Stimulated activated CD4-positive, alpha-beta T cell treated with anti-CD3 and anti-CD28 coated beads, Interleukin-15, amount 100 ng/mL, for 24 hours (primary cell): Measurements from ENCODE around the gene SLC5A11.
A peak's percentile ranks its signal among the peaks of the same experiment; 100 is the strongest.
"Not testable (repeated sequence)": the region's sequence is repeated elsewhere in the genome, so short reads cannot be mapped to it uniquely, and the experiment has no call there.

ENCODE experiments used
- DNase-seq: peaks from one replicate; pipeline ENCODE4 v3.0.0-alpha.2; 2020

SLC5A11 gene

DNA sequence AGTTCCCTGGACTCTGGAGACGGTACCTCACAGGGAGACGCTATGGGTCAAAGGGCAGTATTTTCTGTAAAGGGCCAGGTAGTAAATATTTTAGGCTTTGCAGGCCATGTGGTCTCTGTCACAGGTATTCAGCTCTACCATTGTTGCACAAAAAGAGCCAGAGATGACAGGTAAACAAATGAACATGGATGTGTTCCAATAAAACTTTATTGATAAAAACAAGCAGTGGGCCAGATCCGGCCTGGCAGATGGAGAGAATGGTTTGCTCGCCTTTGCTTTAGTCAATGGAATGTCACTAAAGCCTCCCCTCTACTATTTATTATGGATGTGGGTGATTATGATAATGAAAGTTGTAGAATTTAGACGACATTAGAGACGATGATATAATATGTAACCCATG, 8.9 kb upstream of the SLC5A11 start:
- DNase-seq, result no peak

- no peak for DNase-seq
Measured at GRCh38 chr16:24837969-24838368, 7.8 kb upstream of the SLC5A11 start.

DNA sequence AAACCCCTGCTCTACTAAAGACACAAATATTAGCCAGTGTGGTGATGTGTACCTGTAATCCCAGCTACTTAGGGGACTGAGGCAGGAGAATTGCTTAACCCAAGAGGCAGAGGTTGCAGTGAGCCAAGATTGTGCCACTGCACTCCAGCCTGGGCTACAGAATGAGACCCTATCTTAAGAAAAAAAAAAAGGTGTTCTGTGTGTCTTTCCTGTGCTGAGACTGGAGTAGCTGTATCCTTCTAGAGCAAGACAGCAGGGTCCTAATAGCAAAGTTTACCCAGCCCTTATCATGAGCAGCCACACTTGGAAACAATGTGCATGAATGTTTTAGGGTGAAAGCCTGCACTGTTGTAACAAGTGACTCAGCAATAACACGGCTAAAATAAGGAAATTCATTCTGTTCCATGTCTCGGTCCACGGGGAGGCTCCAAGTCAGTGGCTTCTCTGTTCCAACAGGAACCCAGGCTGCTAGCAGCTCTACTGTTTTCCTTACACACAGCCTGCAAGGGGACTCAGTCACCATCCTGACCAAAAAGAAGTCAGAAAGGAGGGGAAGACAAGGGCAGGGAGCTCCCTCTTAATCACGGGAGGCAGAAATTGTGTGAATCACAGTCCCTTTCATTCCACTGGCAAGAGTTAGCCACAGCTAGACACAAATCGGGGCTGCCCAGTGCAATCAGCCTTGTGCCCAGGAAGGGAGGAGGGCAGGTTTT, 7.1 kb upstream of the SLC5A11 start:
- DNase-seq, result no peak

DNA sequence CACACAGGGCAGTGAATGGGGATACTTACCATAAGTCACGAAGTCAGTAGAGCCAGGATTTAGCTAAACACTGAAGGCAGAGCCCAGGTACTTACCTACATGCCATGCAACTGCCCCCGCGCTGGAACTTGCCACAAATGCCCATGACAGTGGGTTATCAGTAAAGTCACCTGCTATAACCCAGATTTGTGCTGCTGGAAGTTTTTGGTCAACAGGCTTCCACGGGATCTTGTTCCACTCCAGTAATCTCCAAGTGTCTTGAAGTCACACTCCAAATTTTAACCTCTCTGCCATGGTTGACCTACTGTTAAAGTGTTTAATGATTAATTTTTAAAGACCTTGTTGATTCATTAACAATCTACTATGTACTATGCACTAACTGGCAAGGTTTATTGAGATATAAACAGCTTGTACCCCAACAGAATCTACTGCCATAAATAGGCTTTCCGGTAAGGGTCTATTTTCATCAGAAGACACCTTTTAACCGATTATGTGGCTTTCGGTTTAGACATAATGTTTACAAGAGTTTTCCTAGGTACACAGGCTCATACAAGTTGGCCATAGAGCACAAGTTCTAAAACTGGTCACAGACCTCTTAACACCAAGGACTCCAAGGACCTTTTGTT, 6.3 kb upstream of the SLC5A11 start:
- no peak for DNase-seq

DNA sequence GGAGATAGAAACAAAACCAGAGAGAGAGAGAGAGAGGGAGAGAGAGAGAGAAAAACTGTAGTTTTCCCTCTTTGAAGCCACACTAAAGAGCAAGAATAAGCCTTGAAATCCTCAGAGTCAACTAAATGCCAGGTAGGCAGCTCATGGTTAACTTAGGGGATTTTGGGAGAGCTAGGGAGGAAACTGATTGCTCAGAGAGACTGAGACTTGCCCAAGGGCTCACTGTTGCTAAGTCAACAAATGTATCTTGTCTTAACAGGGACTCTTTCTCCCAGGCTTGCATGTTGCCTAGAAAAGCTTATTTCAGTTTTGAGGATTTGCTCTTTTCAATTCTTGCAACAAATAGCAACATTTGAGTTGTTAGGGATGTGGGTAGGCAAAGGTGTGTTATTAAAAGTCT, 4.5 kb upstream of the SLC5A11 start:
- no peak for DNase-seq

DNA sequence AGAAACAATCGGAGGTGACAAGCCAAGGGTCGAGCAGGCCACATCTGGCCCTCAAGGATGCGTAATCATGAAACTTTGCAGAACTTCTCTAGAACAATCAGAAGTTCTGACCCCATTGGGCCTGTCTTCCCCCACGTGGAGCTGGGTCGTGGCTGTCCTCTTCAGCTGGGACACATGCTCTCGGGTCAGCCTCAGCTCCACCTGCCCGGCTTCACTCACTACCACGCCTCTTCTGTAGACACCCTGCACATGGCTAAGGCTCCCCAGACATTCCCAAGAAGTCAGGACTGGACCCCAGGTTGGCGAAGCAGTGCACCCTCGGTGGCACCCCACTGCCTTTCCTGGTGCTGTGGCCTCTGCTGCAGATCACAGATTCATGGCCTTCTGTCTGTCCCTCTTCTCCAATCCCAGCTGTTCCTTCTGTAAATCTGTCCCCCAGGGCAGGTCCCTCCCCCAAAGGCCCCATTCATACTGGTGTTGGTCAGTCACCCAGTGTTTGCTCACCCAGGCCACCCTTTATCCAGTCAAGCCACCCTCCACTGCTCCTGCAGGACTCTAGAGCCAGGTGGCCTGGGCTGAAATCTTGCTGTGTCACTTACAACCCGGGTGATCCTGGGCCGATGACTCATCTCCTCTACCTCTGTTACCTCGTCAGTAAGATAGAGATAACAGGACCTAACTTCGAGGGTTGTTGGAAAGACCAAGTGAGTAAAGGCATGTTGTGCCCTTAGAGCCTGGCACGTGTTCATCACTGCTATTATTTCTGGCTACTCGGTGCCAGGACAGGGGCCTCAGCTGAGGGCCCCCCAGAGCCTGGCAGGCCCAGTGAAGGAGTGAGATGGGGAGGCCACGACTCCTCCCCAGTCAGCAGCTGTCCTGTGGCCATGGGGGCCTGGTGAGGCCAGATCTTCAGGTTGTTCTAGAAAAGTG, 1.4 kb upstream of the SLC5A11 start:
- no peak for DNase-seq

- not testable (repeated sequence) for DNase-seq
Measured at GRCh38 chr16:24845031-24845365, 765 bp upstream of the SLC5A11 start.

GRCh38 chr16:24846548-24847357, 990 bp downstream of the SLC5A11 start:
- no peak for DNase-seq

DNA sequence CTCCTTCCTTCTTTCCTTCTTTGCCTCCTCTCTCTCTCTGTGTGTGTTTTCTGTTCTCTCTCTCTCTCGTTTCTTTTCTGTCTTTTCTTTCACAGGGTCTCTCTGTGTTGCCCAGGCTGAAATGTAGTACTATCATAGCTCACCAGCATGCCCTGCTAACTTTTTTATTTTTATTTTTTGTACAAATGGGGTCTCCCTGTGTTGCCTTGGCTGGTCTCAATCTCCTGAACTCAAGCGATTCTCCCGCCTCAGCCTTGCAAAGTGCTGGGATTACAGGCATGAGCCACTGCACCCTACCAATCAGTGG, 1.5 kb downstream of the SLC5A11 start:
- DNase-seq, result no peak

DNA sequence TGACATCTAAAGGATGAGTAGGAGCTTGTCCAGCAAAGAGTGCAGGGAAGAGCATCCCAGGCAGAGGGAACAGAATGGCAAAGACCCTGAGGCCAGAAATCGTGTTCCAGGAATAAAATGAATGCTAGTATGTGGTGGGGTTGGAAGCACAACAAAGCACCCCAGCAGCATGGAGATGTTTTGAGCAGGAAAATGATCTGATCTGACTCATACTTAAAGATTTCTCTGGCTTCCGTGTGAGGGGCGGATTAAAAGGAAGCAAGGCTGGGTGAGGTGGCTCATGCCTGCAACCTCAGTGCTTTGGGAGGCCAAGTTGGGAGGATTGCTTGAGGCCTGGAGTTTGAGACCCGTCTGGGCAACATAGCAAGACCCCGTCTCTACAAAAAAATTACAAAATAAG, 2.3 kb downstream of the SLC5A11 start:
- no peak for DNase-seq

DNA sequence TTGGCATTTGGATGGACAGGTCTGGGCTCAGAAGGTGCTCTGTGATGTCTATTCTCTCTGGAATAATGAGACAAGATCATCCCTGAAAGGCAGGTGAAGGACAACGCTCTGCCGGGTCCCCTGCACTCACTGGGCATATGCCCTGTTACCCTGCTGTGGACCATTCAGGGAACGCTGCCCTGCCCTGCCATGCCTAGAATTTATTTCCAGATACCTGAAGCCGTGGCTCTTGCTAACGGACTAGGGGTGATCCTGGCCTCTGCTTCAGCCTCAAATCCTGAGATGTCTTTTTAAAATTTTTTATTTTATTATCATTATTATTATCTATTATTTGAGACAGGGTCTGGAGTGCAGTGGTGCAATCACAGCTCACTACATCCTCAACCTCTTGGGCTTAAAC, 3.9 kb downstream of the SLC5A11 start:
- DNase-seq, result no peak

DNA sequence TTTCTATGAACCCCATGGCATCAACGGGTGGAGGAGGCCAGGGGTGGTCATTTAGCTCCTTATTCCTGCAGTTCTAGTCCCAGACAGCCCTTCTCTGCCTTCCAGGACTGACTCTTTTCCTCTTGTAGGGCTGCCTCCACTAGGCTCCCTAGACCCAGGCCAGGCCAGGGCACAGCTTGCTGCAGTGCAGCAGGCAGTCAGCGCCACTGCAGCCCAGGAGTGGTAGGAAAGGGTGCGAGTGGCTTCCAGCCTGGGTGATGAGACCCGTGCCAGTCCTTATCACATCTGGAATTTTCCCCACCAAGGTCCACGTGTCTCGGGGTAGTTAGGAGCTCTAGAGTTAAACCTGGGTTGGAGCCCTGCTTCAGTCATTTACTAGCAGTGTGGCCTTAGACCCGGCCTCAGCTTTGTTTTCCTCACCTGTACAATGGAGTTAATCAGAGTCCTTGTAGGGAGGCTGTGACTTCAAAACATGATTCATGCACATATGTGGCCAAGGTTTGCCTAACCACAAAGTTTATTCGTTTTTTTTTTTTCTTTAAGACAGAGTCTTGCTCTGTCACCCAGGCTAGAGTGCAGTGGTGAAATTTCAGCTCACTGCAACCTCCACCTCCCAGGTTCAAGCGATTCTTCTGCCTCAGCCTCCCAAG, 4.7 kb downstream of the SLC5A11 start:
- no peak for DNase-seq

DNA sequence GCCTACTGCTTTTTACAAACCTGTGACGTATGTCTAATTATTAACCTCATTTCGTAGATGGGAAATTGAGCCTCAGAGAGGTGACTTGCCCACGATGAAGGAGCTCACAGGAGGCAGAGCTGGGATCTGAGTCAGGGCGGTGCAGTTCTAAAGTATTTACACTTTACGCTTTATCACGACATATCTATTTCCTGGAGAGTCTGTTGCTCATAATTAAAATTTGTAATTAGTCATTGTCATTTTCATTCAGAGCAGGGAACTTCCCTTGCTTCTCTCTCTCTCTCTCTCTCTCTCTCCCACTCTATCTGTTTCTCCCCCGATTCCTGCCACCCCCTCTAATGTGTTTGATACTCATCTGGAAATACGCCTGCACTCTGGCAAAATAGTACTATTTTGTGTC, 5.9 kb downstream of the SLC5A11 start:
- peak; percentile 44 for DNase-seq

- DNase-seq, result no peak
Measured at GRCh38 chr16:24852281-24852721, 6.5 kb downstream of the SLC5A11 start.

DNA sequence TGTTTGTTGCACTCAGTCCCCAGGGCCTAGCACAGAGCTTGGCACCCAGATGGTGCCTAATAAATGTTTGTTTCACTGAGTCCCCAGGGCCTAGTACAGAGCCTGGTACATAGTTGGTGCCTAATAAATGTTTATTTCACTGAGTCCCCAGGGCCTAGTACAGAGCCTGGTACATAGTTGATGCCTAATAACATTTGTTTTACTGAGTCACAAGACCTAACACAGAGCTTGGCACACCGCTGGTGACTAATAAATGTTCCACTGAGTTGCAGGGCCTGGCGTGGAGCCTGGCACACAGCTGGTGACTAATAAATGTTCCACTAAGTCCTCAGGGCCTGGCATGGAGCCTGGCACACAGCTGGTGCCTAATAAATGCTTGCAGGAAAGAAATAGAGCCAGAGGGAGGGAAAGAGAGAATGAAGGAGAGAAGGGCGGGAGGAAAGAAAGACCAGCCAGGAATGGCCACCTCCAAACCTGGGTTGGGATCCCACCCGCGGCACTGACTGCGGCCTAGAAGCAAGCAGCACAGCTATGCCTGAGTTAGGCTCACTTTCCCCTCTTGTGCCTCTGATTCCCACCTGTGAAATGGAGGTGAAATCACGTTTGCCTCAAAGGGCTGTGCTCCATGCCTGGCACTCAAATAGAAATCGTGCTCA, 7.5 kb downstream of the SLC5A11 start:
- no peak for DNase-seq

GRCh38 chr16:24853830-24854229, 8.1 kb downstream of the SLC5A11 start:
- no peak for DNase-seq

DNA sequence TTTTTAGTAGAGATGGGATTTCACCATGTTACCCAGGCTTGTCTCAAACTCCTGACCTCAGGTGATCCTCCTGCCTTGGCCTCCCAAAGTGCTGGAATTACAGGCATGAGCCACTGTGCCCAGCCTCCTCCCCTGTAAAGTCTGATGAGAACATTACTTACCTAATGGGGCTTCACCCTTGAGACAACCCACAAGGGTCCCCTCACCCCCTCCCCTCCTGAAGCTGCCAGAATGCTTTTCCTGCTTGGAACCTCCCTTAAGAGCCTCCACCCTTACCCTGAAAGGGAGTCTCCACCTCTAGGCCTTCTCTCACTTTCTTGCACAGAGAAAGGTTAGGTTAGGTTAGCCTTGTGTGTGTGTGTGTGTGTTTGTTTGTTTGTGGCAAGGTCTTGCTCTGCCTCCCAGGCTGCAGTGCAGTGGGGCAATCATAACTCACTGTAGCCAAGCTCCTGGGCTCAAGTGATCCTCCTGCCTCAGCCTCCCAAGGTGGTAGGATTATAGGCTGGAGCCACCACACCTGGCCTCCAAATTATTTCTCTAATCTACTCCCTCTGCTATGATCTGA, 8.9 kb downstream of the SLC5A11 start:
- no peak for DNase-seq

- no peak for DNase-seq
Measured at GRCh38 chr16:24855678-24856077, 9.9 kb downstream of the SLC5A11 start.

- DNase-seq, result not testable (repeated sequence)
Measured at GRCh38 chr16:24856871-24857270, 11.1 kb downstream of the SLC5A11 start.

GRCh38 chr16:24858219-24859041, 12.7 kb downstream of the SLC5A11 start:
- peak; percentile 65 for DNase-seq

DNA sequence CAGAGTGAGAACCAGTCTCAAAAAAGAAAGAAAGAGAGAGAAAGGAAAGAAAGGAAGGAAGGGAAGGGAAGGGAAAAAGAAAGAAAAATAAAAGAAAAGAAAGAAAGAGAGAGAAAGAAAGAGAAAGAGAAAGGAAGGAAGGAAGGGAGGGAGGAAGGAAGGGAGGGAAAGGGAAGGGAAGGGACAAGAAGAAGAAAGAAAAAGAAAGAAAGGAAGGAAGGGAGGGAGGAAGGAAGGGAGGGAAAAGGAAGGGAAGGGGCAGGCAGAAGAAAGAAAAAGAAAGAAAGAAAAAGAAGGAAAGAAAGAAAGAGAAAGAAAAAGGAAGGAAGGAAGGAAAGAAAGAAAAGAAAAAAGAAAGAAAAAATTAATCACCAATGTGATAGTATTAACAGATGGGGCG, 15.7 kb downstream of the SLC5A11 start:
- no peak for DNase-seq
